G401.6 (cell line): ENCODE data around the gene GPR21.

Experiments used
- FAIRE-seq: peaks from 2 replicates; lab custom pipeline; 2012; peaks lifted over from hg19 to GRCh38; lab: Jason Lieb, UNC

Gene GPR21

GRCh38 chr9:123065196-123065595 lies 31.7 kb downstream of the GPR21 start:
- no peak for FAIRE-seq

- no peak for FAIRE-seq
These were observed 33.7 kb downstream of the GPR21 start for GRCh38 chr9:123067136-123067535.

GRCh38 chr9:123069010-123069481 lies 35.6 kb downstream of the GPR21 start:
- no peak for FAIRE-seq

GRCh38 chr9:123070198-123070597 lies 36.7 kb downstream of the GPR21 start:
- FAIRE-seq = no peak

GRCh38 chr9:123072407-123072995 lies 39.0 kb downstream of the GPR21 start:
- FAIRE-seq = no peak

- no peak for FAIRE-seq
These were observed 40.0 kb downstream of the GPR21 start for GRCh38 chr9:123073441-123073840.

GRCh38 chr9:123073991-123074422 lies 40.5 kb downstream of the GPR21 start:
- FAIRE-seq = no peak

- FAIRE-seq = no peak
These were observed 41.2 kb downstream of the GPR21 start for GRCh38 chr9:123074628-123075027.

GRCh38 chr9:123080444-123080843 lies 47.0 kb downstream of the GPR21 start:
- no peak for FAIRE-seq

- peak; percentile 75 for FAIRE-seq
These were observed 48.4 kb downstream of the GPR21 start for GRCh38 chr9:123081824-123082223.

GRCh38 chr9:123083680-123084079 lies 50.2 kb downstream of the GPR21 start:
- no peak for FAIRE-seq

GRCh38 chr9:123084256-123084655 lies 50.8 kb downstream of the GPR21 start:
- no peak for FAIRE-seq
